Fibroblast of the aortic adventitia (primary cell): ENCODE results near the gene PI4K2A. TPM values are rescaled to one million over a fixed set of nuclear protein-coding genes. Genes with fewer than 3 reads are reported as not detected.

ENCODE experiments used
- DNase-seq: peaks from one replicate; pipeline ENCODE4 v3.0.0-alpha.2; 2010; ENCODE audit warnings: low read depth
- H3K4me3 ChIP-seq: 2 replicates; pipeline ENCODE4 v1.5.1; 2011; ENCODE audit warnings: low read depth, mild to moderate bottlenecking, control low read depth, low read length, moderate library complexity
- CTCF ChIP-seq: IDR thresholded peaks from 2 replicates; pipeline ENCODE4 v1.5.1; 2011; ENCODE audit warnings: mild to moderate bottlenecking, low read length, control low read depth, inconsistent platforms; ENCODE audit not compliant: insufficient read depth
- total RNA-seq: library from RNA; depleted of rRNA; stranded (reverse); fragments of >200 nt; gene quantifications from 2 replicates; pipeline ENCODE4 v1.2.3, GENCODE V29; 2012; ENCODE audit warnings: low replicate concordance

The PI4K2A gene
- total RNA-seq, 1 donor = 22.3 TPM

GRCh38 chr10:97719602-97720001 lies 79.1 kb downstream of the PI4K2A start:
- no peak for DNase-seq
- no peak overlapping the region for H3K4me3 ChIP-seq
- TF ChIP-seq CTCF = no peak

GRCh38 chr10:97721871-97722780 lies 81.7 kb downstream of the PI4K2A start:
- TF ChIP-seq CTCF = no peak
- no peak for DNase-seq
- H3K4me3 ChIP-seq = no peak overlapping the region

- no peak overlapping the region for H3K4me3 ChIP-seq
- no peak for DNase-seq
- TF ChIP-seq CTCF = no peak
These were observed 82.5 kb downstream of the PI4K2A start for GRCh38 chr10:97723001-97723400.

GRCh38 chr10:97724341-97724941 lies 84.0 kb downstream of the PI4K2A start:
- H3K4me3 ChIP-seq = no peak overlapping the region
- DNase-seq = peak; percentile 74
- no peak for TF ChIP-seq CTCF

Other genes with a start within 250 kb of the PI4K2A start
- 13.0 and 15.9 TPM in 2 replicates for gene RRP12, start 239.3 kb upstream of the PI4K2A start, total RNA-seq
- 107 and 362 TPM in 2 replicates for gene PGAM1, start 214.5 kb upstream of the PI4K2A start, total RNA-seq
- 29.8 and 50.3 TPM in 2 replicates for gene EXOSC1, start 194.7 kb upstream of the PI4K2A start, total RNA-seq
- 24.9 and 45.5 TPM in 2 replicates for gene ZDHHC16, start 194.5 kb upstream of the PI4K2A start, total RNA-seq
- gene MMS19, start 142.2 kb upstream of the PI4K2A start, total RNA-seq = 50.9 and 81.1 TPM in 2 replicates
- gene UBTD1, start 141.7 kb upstream of the PI4K2A start, total RNA-seq = 22.1 and 35.2 TPM in 2 replicates
- 0.27 and 0.57 TPM in 2 replicates for gene ANKRD2, start 67.9 kb upstream of the PI4K2A start, total RNA-seq
- gene HOGA1, start 56.3 kb upstream of the PI4K2A start, total RNA-seq = 0.08 and 0.72 TPM in 2 replicates
- not detected in 2 replicates for gene C10orf62, start 51.0 kb upstream of the PI4K2A start, total RNA-seq
- gene MORN4, start 7.2 kb upstream of the PI4K2A start, total RNA-seq = 6.5 and 10.1 TPM in 2 replicates
- 20.2 TPM in 2 replicates for gene AVPI1, start 46.6 kb downstream of the PI4K2A start, total RNA-seq
- 34.9 and 64.3 TPM in 2 replicates for gene MARVELD1, start 73.1 kb downstream of the PI4K2A start, total RNA-seq
- 14.1 and 20.4 TPM in 2 replicates for gene ZFYVE27, start 96.5 kb downstream of the PI4K2A start, total RNA-seq
- gene SFRP5, start 131.3 kb downstream of the PI4K2A start, total RNA-seq = not detected in 2 replicates
- not detected in 2 replicates for gene GOLGA7B, start 209.2 kb downstream of the PI4K2A start, total RNA-seq